DOHH2 (cell line): ENCODE measurements around the gene FNIP2.

ENCODE experiments used
- H3F3A ChIP-seq: fragments of 200-600 bp; sonication (generic), shearing (Covaris generic); 2 replicates; pipeline ENCODE4 v1.6.0; 2016; ENCODE audit warnings: antibody characterized with exemption, mild to moderate bottlenecking; ENCODE audit not compliant: control insufficient read depth, insufficient read depth
- H3K27ac ChIP-seq: fragments of 200-600 bp; sonication (generic); 2 replicates; pipeline ENCODE4 v1.5.1; 2014; ENCODE audit warnings: low read depth, mild to moderate bottlenecking, low read length, moderate library complexity
- H3K27me3 ChIP-seq: fragments of 200-600 bp; sonication (generic); 2 replicates; pipeline ENCODE4 v1.6.1; 2014; ENCODE audit warnings: mild to moderate bottlenecking, low read length, mixed read lengths; ENCODE audit not compliant: control insufficient read depth
- H3K36me3 ChIP-seq: fragments of 200-600 bp; sonication (generic); 2 replicates; pipeline ENCODE4 v1.6.1; 2014; ENCODE audit warnings: mild to moderate bottlenecking, low read length, moderate library complexity, mixed read lengths; ENCODE audit not compliant: control insufficient read depth
- H3K4me1 ChIP-seq: fragments of 200-600 bp; sonication (generic); 2 replicates; pipeline ENCODE4 v1.6.1; 2014; ENCODE audit warnings: mild to moderate bottlenecking, low read length, mixed read lengths; ENCODE audit not compliant: control insufficient read depth
- H3K4me2 ChIP-seq: fragments of 200-600 bp; sonication (generic); 2 replicates; pipeline ENCODE4 v1.6.0; 2014; ENCODE audit warnings: mild to moderate bottlenecking, low read length, moderate library complexity
- H3K4me3 ChIP-seq: fragments of 200-600 bp; sonication (generic); 2 replicates; pipeline ENCODE4 v1.5.1; 2014; ENCODE audit warnings: mild to moderate bottlenecking, low read length, mixed read lengths
- H3K79me2 ChIP-seq: fragments of 200-600 bp; sonication (generic); 2 replicates; pipeline ENCODE4 v1.6.1; 2014; ENCODE audit warnings: mild to moderate bottlenecking, low read length, mixed read lengths; ENCODE audit not compliant: control insufficient read depth
- H3K9me2 ChIP-seq: fragments of 200-600 bp; sonication (generic); replicated peaks from 2 replicates; pipeline ENCODE4 v1.6.1; 2014; ENCODE audit warnings: mild to moderate bottlenecking, low read length, mixed read lengths; ENCODE audit not compliant: control insufficient read depth
- H3K9me3 ChIP-seq: fragments of 200-600 bp; sonication (generic); 2 replicates; pipeline ENCODE4 v1.6.1; 2014; ENCODE audit warnings: antibody characterized with exemption, low read length, mixed read lengths; ENCODE audit not compliant: control insufficient read depth, insufficient read depth
- H4K20me1 ChIP-seq: fragments of 200-600 bp; sonication (generic); 2 replicates; pipeline ENCODE4 v1.6.0; 2014; ENCODE audit warnings: low read depth, mild to moderate bottlenecking, antibody characterized with exemption, low read length, moderate library complexity; ENCODE audit not compliant: control insufficient read depth, insufficient read depth
- EZH2phosphoT487 ChIP-seq: fragments of 200-600 bp; sonication (generic); IDR thresholded peaks from 2 replicates; pipeline ENCODE4 v1.6.1; 2017; ENCODE audit warnings: borderline replicate concordance, mild to moderate bottlenecking, antibody characterized with exemption, low read length, moderate library complexity, mixed read lengths
- TF ChIP-seq, protein P1 (sequence below): fragments of 200-600 bp; sonication (generic); IDR thresholded peaks from one replicate; pipeline ENCODE4 v1.5.1; 2014; ENCODE audit warnings: antibody characterized with exemption, mild to moderate bottlenecking, low read depth, low read length; ENCODE audit not compliant: poor library complexity, severe bottlenecking

Gene FNIP2

DNA sequence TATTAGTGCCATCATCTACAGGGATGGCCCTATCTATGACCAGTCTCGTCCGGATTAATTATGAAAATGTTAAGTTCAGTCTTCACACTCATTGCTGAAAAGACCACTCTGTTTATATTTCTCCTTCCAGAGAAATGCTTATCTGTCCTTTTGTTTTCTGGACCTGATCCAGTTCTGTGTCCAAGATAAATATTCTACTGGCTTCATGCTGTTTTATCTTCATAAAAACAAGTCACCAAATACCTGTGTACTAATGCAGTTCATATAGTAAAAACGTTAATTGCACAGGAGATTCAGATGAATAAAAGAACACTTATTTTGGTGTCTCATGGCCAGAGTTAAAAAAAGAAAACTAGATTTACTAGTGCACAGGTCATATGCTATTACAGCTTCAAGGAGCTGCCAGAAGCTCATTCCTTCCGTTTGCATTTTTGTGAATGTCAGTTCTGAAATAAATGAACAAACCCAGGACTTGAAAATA lies 17.3 kb downstream of the FNIP2 start:
- H3K27me3 ChIP-seq = no peaks in the 10 kb centered on the region
- no peak overlapping the region for H3K4me2 ChIP-seq
- H3K4me1 ChIP-seq = no peaks in the 10 kb centered on the region
- no peaks in the 10 kb centered on the region for H3K9me3 ChIP-seq
- no peaks in the 10 kb centered on the region for H3K9me2 ChIP-seq
- no peaks in the 10 kb centered on the region for H4K20me1 ChIP-seq
- no peaks in the 10 kb centered on the region for H3K36me3 ChIP-seq
- no peaks in the 10 kb centered on the region for H3K79me2 ChIP-seq
- H3K4me3 ChIP-seq = no peak overlapping the region
- H3F3A ChIP-seq = no peaks in the 10 kb centered on the region
- TF ChIP-seq, protein P1, sequence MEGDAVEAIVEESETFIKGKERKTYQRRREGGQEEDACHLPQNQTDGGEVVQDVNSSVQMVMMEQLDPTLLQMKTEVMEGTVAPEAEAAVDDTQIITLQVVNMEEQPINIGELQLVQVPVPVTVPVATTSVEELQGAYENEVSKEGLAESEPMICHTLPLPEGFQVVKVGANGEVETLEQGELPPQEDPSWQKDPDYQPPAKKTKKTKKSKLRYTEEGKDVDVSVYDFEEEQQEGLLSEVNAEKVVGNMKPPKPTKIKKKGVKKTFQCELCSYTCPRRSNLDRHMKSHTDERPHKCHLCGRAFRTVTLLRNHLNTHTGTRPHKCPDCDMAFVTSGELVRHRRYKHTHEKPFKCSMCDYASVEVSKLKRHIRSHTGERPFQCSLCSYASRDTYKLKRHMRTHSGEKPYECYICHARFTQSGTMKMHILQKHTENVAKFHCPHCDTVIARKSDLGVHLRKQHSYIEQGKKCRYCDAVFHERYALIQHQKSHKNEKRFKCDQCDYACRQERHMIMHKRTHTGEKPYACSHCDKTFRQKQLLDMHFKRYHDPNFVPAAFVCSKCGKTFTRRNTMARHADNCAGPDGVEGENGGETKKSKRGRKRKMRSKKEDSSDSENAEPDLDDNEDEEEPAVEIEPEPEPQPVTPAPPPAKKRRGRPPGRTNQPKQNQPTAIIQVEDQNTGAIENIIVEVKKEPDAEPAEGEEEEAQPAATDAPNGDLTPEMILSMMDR = no peak
- TF ChIP-seq EZH2phosphoT487 = no peak
- H3K27ac ChIP-seq = no peak overlapping the region

DNA sequence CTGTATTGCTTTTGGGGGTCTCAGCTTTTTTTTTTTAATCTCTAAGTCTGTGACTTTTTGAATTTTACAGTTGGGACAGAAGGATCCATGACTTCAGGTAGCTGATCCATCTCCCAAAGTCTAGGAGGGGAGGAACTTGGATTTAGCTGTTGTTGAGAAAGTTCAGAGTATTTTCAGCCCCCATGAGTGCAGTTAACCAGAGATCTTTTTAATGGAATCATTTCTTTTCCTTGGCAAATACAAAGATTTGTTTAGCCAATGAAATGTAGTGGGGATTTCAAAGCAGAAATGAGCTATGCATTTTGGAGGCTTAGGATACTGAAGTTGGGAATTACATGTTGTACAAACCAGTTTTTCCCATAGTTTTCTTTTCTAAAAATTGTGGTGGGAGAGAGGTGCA lies 18.1 kb downstream of the FNIP2 start:
- Histone ChIP-seq H3K27me3 (no peaks in the 10 kb centered on the region), H3K9me2 (no peaks in the 10 kb centered on the region), H3K9me3 (no peaks in the 10 kb centered on the region), H3K36me3 (no peaks in the 10 kb centered on the region), H3K4me1 (no peaks in the 10 kb centered on the region), H4K20me1 (no peaks in the 10 kb centered on the region), H3K79me2 (no peaks in the 10 kb centered on the region), H3F3A (no peaks in the 10 kb centered on the region), H3K4me2 (no peak overlapping the region), H3K27ac (no peak overlapping the region), H3K4me3 (no peak overlapping the region)
- TF ChIP-seq, protein P1 = no peak
- TF ChIP-seq EZH2phosphoT487 = no peak

DNA sequence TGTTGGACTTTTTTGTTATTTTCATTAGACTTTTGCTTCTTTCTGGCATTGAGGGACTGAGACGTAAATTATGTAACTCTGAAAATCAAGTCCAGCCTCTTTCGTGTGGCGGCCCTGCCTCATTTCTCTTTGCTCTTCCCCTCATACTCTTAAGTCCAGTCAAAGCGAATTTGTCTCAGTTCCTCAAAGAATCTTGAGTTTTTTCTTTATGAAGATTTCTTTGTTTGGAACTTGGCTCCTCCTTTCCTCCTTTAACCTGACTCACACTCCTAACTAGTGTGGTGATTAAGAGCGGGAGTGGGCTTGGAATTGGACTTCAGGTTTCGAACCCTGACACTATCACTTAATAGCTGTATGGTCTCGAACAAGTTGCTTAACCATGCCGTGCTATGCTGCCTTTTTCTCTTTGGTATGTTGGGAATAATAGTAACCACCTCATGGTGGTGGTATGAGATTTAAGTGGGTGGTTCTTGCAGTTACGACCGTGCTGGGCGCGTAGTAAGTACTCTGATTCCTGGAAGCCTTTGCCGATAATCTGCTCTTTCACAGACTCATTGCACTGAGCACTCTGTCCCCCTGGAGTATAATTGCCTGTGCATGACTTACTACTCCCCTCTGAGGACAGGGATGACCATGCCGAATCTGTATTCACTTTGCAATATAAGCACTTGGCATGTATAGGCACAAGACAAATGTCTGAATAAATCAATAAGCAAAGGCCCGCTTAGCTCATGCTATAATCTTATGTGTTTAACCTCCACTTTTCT lies 19.1 kb downstream of the FNIP2 start:
- Histone ChIP-seq H3F3A (no peaks in the 10 kb centered on the region), H3K9me2 (no peaks in the 10 kb centered on the region), H4K20me1 (no peaks in the 10 kb centered on the region; the same call in 1 of the 2 replicates), H3K4me2 (no peak overlapping the region), H3K79me2 (no peaks in the 10 kb centered on the region), H3K27ac (no peak overlapping the region), H3K4me3 (no peak overlapping the region), H3K36me3 (no peaks in the 10 kb centered on the region), H3K4me1 (no peaks in the 10 kb centered on the region), H3K9me3 (no peaks in the 10 kb centered on the region), H3K27me3 (no peaks in the 10 kb centered on the region)
- no peak for TF ChIP-seq EZH2phosphoT487
- TF ChIP-seq, protein P1 = no peak
